Mucosa of rectum (tissue), 2 donors: ENCODE data around the gene ERP44.
A peak's percentile ranks its signal among the peaks of the same experiment; 100 is the strongest.
"Not testable (repeated sequence)": the region's sequence is repeated elsewhere in the genome, so short reads cannot be mapped to it uniquely, and the experiment has no call there.

Source experiments
- H3K27ac ChIP-seq, 2 donors: one replicate each; pipeline ENCODE4 v1.7.0; 2013; ENCODE audit warnings: inconsistent platforms in 2 of 2, low read depth in 2 of 2, low read length in 2 of 2
- H3K27me3 ChIP-seq, 2 donors: one replicate each; pipeline ENCODE4 v1.7.0; 2013; ENCODE audit warnings: low read length in 2 of 2; ENCODE audit not compliant: control insufficient read depth in 2 of 2, insufficient read depth in 2 of 2
- H3K36me3 ChIP-seq, 2 donors: one replicate each; pipeline ENCODE4 v1.7.0; 2013; ENCODE audit warnings: low read length in 2 of 2; ENCODE audit not compliant: control insufficient read depth in 2 of 2, insufficient read depth in 2 of 2
- H3K4me1 ChIP-seq, 2 donors: one replicate each; pipeline ENCODE4 v1.7.0; 2013; ENCODE audit warnings: low read length in 2 of 2, mild to moderate bottlenecking in 1 of 2; ENCODE audit not compliant: control insufficient read depth in 2 of 2, insufficient read depth in 2 of 2
- H3K4me3 ChIP-seq, 2 donors: one replicate each; pipeline ENCODE4 v1.7.0; 2013; ENCODE audit warnings: low read length in 2 of 2
- H3K9ac ChIP-seq, 2 donors: one replicate each; pipeline ENCODE4 v1.7.0; 2013; ENCODE audit warnings: low read length in 2 of 2, low read depth in 1 of 2, mild to moderate bottlenecking in 1 of 2
- H3K9me3 ChIP-seq, 2 donors: one replicate each; pipeline ENCODE4 v1.7.0; 2013; ENCODE audit warnings: low read length in 2 of 2; ENCODE audit not compliant: control insufficient read depth in 2 of 2
- donor health status: healthy.
- donor health status: Normal muscosa, but diverticular disease.

Gene ERP44

GRCh38 chr9:100087218-100087617 is 11.6 kb downstream of the ERP44 start:
- Histone ChIP-seq H3K27me3 (no peaks in the 10 kb centered on the region), H3K27ac (no peak overlapping the region)

GRCh38 chr9:100086097-100086635 is 12.6 kb downstream of the ERP44 start:
- H3K27ac ChIP-seq, result no peak overlapping the region
- H3K27me3 ChIP-seq, result no peaks in the 10 kb centered on the region
- H3K4me3 ChIP-seq, result no peak overlapping the region
- no peaks in the 10 kb centered on the region for H3K9me3 ChIP-seq
- H3K4me1 ChIP-seq, result no peaks in the 10 kb centered on the region
- H3K9ac ChIP-seq, result no peak overlapping the region
- H3K36me3 ChIP-seq, result no peaks in the 10 kb centered on the region

More at GRCh38 chr9:100087218-100087617, 11.6 kb downstream of the ERP44 start:
- no peak overlapping the region for H3K4me3 ChIP-seq
- no peaks in the 10 kb centered on the region for H3K36me3 ChIP-seq
- H3K9me3 ChIP-seq, result no peaks in the 10 kb centered on the region
- no peak overlapping the region for H3K9ac ChIP-seq
- no peaks in the 10 kb centered on the region for H3K4me1 ChIP-seq

GRCh38 chr9:100084734-100085133 is 14.1 kb downstream of the ERP44 start:
- Histone ChIP-seq H3K9ac (no peak overlapping the region), H3K27me3 (no peaks in the 10 kb centered on the region), H3K4me3 (no peak overlapping the region), H3K36me3 (no peaks in the 10 kb centered on the region), H3K27ac (no peak overlapping the region), H3K4me1 (no peaks in the 10 kb centered on the region), H3K9me3 (no peaks in the 10 kb centered on the region)

GRCh38 chr9:100084128-100084453 is 14.7 kb downstream of the ERP44 start:
- H3K27me3 ChIP-seq, result no peaks in the 10 kb centered on the region
- H3K9ac ChIP-seq, result no peak overlapping the region
- H3K27ac ChIP-seq, result no peak overlapping the region
- no peaks in the 10 kb centered on the region for H3K4me1 ChIP-seq
- no peaks in the 10 kb centered on the region for H3K36me3 ChIP-seq
- H3K9me3 ChIP-seq, result no peaks in the 10 kb centered on the region
- H3K4me3 ChIP-seq, result peak overlapping the region in 1 of 2 donors; percentile 21

DNA sequence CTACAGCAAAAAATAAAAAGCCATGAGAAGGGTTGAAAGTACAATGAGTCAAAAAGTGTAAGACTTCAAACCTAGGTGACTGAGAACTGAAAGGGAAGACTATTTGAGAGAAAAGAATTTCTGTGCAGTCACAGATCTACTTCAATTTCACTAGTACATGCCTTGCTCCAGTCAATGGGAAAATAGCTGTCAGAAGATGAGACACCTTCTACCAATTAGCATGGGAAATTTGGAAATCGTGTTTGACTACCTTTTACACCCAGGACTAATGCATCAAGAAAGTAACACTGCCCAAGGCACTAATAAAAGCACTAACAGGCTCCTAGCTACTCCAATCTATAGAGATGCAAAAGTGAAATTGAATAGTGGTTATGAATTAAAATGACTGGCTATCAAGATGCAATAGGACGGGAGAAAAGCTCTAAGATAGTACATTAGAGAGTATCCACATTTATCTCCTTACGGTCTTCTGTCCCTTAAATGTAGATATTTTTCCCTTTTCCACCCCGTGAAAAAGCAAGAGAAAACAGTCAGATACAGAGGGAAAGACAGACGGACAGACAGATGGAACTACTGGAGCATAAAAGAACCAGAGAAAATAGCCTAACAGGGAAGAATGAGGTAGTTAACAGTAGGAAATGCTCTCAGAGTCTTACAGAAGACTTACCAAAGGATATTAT is 15.2 kb downstream of the ERP44 start:
- H3K4me1 ChIP-seq, result no peaks in the 10 kb centered on the region

DNA sequence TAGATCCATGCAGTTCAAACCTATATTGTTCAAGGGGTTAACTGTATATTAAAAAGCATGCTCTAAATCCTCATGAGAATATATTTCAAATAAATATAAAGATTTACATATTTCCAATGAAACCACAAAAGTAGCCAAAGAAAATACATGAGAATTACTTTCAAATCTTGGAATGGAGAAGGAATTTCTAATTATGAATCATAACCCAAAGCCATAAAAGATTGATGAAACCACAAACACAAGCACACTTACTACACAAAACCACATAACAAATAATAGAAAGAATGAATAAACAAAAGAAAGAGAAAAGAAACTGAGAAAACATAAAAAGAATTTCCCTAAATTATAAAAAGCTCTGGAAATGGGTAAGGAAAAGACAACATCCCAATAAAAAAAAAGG is 16.0 kb downstream of the ERP44 start:
- no peaks in the 10 kb centered on the region for H3K4me1 ChIP-seq
- H3K27me3 ChIP-seq, result no peaks in the 10 kb centered on the region
- H3K27ac ChIP-seq, result no peak overlapping the region

More for the DNA sequence above, 15.2 kb downstream of the ERP44 start:
- H3K36me3 ChIP-seq, result no peaks in the 10 kb centered on the region
- no peak overlapping the region for H3K9ac ChIP-seq
- no peaks in the 10 kb centered on the region for H3K9me3 ChIP-seq
- H3K27ac ChIP-seq, result no peak overlapping the region
- H3K27me3 ChIP-seq, result no peaks in the 10 kb centered on the region
- peak overlapping the region in 1 of 2 donors; percentile 21 for H3K4me3 ChIP-seq

DNA sequence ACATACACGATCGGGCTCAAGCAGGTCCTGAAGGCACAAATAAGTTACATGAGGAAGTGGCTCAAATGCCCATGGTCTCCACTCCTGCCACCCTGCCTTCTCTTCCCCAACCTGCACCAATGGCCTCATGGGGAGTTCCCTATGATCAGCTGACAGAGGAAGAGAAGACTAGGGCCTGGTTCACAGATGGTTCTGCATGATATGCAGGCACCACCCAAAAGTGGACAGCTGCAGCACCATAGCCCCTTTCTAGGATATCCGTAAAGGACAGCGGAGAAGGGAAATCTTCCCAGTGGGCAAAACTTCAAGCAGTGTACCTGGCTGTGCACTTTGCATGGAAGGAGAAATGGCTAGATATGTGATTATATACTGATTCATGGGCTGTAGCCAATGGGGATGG is 22.5 kb downstream of the ERP44 start:
- not testable (repeated sequence) for H3K27ac ChIP-seq, H3K4me3 ChIP-seq, H3K4me1 ChIP-seq, H3K9ac ChIP-seq, H3K9me3 ChIP-seq, H3K36me3 ChIP-seq, H3K27me3 ChIP-seq

More for the DNA sequence above, 16.0 kb downstream of the ERP44 start:
- Histone ChIP-seq H3K9me3 (no peaks in the 10 kb centered on the region), H3K4me3 (no peak overlapping the region), H3K36me3 (no peaks in the 10 kb centered on the region), H3K9ac (no peak overlapping the region)

DNA sequence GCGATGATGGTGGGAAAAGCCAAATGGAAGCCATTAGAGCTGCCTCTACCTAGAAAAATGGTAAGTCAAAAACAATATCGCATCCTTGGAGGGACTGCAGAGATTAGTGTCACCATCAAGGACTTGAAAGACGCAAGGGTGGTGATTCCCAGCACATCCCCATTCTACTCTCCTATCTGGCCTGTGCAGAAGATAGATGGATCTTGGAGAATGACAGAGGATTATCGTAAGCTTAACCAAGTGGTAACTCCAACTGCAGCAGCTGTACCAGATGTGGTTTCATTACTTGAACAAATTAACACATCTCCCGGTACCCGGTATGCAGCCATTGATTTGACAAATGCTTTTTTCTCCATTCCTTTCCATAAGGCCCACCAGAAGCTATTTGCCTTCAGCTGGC is 23.8 kb downstream of the ERP44 start:
- H3K9ac ChIP-seq, result no peak overlapping the region
- no peaks in the 10 kb centered on the region for H3K9me3 ChIP-seq
- no peaks in the 10 kb centered on the region for H3K36me3 ChIP-seq
- no peak overlapping the region for H3K4me3 ChIP-seq
- peaks cover 0 to 2% of the 10 kb centered on the region in 2 donors for H3K4me1 ChIP-seq
- no peaks in the 10 kb centered on the region for H3K27me3 ChIP-seq
- no peak overlapping the region for H3K27ac ChIP-seq

DNA sequence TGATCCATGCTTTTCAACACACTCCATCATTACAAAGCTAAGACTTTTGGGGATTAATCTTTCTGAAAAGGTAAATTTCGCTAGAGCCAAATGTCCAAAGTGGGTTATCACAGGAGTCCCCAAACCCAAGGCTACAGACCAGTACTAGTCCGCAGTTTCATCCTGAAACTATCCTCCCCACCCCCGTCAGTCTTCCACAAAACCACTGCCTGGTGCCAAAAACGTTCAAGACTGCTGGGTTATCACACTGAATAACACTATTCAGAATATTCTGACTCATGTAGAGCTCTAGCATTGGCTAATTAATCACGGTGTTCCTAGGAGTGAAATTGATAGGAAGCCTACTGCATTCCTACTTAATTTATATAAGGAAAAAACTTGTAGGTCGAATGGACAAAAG is 24.7 kb downstream of the ERP44 start:
- Histone ChIP-seq H3K9ac (no peak overlapping the region), H3K36me3 (no peaks in the 10 kb centered on the region), H3K4me3 (no peak overlapping the region), H3K9me3 (no peaks in the 10 kb centered on the region), H3K27ac (no peak overlapping the region), H3K4me1 (peaks cover 0 to 2% of the 10 kb centered on the region in 2 donors), H3K27me3 (no peaks in the 10 kb centered on the region)

- Histone ChIP-seq H3K4me1 (peaks cover 0 to 2% of the 10 kb centered on the region in 2 donors), H3K9ac (no peak overlapping the region), H3K9me3 (no peaks in the 10 kb centered on the region), H3K4me3 (no peak overlapping the region), H3K36me3 (no peaks in the 10 kb centered on the region), H3K27me3 (no peaks in the 10 kb centered on the region), H3K27ac (no peak overlapping the region)
Observed at GRCh38 chr9:100072805-100073204, 26.0 kb downstream of the ERP44 start.
